DMS153 treated with DMSO at 0.1 percent for 48 hours (cell line): ENCODE measurements around the gene VANGL1.
A peak's percentile ranks its signal among the peaks of the same experiment; 100 is the strongest.

Experiments used
- DNase-seq: peaks from one replicate; lab custom pipeline; 2025; ENCODE audit not compliant: unreplicated experiment; lab: John Stamatoyannopoulos, UW

The VANGL1 gene

DNA sequence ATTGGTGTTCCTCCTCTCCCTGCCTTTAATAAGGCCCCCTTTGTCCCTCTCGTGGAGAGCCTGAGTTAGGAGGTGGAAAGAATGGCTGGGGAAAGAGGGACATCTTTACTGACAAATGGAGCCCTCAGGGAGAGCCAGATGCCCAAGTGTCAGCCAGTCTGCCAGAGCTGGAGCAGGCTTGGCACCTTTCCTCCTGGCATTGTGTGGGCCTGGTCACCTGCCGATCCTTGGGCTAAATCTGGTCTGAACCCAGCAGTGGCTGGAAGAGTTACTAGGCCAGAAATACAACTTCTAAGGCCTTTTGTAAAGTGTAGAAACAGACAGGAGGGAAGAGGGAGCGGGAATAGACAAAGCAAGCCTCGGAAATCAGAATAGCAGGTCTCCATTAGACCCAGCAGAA lies 24.9 kb downstream of the VANGL1 start:
- DNase-seq, result no peak

DNA sequence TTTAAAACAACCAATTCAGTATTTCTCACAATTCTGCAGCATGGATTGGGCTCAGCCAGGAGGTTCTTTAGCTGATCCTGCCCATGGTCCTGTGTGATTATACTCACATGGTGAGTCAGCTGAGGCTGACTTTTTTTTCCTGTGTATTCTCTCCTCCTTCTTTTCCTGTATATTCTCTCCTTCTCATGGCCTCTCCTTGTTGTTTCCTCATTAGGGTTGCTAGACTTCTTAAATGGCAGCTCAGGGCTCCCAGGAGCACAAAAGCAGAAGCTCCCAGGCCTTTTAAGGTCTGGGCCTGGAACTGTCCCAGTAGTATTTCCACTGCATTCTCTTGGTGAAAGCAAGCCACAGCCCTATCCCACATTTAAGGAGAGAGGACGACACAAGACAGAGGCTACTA lies 26.8 kb downstream of the VANGL1 start:
- no peak for DNase-seq

- no peak for DNase-seq
Measured at GRCh38 chr1:115669002-115669673, 27.4 kb downstream of the VANGL1 start.

GRCh38 chr1:115669886-115670285 lies 28.1 kb downstream of the VANGL1 start:
- DNase-seq, result no peak

- DNase-seq, result peak; percentile 88
Measured at GRCh38 chr1:115670476-115671175, 28.9 kb downstream of the VANGL1 start.

DNA sequence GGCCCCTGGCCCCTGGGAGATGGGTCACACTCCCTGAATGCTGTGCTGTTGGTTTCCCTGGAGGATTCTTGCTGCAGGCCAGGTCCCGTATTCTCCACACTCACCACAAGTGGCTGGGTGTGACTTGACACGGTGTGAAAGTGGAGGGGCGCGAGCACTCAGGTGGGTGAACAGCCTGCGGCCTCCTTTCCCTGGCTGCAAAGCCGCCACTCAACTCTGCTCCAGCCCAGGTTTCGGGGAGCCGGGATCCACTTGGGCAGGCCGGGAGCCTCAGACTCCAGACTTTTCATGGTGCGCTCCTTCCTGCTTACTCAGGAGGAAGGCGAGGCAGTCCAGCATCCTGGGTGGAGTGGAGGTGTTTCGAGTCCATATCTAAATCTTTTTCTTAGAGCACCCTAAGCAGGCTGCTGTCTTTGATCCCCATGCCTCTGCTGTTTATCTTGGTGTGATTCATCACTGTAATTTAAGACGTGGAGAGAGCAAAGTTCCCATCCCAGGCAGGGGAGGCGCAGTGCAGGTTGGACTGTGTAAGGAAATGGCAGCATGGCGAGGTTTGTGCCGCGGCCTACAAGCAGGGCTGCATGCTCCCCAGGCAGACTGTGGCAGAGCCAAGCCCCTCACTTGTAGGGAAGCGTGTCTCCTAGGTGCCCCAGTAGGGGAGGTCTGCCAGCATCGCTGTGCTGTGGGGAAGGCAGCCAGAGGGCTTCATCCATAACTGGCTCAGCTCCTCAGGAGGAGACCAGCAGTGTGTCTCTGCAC lies 29.6 kb downstream of the VANGL1 start:
- no peak for DNase-seq

- DNase-seq, result no peak
Measured at GRCh38 chr1:115672224-115673009, 30.6 kb downstream of the VANGL1 start.

- DNase-seq, result no peak
Measured at GRCh38 chr1:115676498-115677181, 34.9 kb downstream of the VANGL1 start.

GRCh38 chr1:115677182-115677555 lies 35.4 kb downstream of the VANGL1 start:
- no peak for DNase-seq

GRCh38 chr1:115677565-115677964 lies 35.8 kb downstream of the VANGL1 start:
- DNase-seq, result no peak

GRCh38 chr1:115678141-115678540 lies 36.4 kb downstream of the VANGL1 start:
- no peak for DNase-seq

DNA sequence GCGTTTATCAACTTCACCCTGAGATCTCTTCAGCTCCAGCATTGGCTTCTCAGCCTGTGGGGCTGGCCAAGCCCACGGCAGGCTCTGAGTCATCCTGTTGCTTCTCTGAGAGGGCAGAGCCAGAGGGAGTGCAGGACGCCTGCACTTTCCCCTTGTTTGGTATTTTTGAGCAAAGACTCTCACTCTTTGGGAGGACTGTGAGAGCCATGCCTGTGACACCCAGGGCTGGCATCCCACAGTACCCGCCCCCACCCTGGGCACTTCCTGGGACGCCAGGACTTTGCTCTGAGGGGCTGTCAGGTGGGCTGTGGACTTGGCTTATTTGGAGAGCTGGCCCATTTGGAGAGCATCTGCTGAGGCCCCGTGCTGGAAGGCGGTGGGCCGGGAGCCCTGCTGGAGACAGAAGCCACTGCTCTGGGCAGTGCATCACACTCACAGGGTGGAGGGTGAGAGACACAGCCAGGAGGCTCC lies 37.4 kb downstream of the VANGL1 start:
- DNase-seq, result no peak

DNA sequence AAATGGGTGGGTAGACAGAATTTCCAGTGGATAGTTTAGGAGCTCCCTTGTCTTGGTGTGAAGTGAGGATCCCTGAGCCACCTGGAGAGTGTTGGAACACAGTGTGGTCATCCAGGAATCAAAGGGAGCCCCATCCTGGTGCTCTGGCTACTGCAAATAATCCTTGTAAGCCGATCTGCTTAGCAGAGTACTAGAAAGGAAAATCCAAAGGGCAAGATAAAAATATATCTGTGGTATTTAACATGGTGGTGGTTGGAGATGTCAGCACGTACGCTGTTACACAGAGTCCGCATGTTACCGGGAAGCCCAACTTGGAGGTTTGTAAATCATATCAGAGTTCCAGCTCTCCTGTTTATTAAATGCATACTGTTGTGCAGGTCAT lies 39.0 kb downstream of the VANGL1 start:
- no peak for DNase-seq

- no peak for DNase-seq
Measured at GRCh38 chr1:115682792-115683191, 41.0 kb downstream of the VANGL1 start.

GRCh38 chr1:115685029-115685705 lies 43.4 kb downstream of the VANGL1 start:
- no peak for DNase-seq

DNA sequence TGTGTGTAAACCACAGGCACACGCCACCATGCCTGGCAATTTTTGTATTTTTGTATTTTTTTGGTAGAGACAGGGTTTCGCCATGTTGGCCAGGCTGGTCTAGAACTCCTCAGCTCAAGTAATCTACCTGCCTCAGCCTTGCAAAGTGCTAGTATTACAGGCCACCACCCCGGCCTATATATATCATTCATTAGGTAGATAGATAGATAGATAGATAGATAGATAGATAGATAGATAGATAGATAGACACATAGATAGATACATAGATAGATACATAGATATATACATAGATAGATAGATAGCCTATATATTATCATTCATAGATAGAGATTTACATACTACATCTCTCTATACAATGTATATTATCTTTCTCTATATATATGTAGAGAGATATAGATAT lies 46.0 kb downstream of the VANGL1 start:
- DNase-seq, result no peak

- DNase-seq, result no peak
Measured at GRCh38 chr1:115690972-115691371, 49.2 kb downstream of the VANGL1 start.

- DNase-seq, result no peak
Measured at GRCh38 chr1:115692224-115692623, 50.5 kb downstream of the VANGL1 start.

- no peak for DNase-seq
Measured at GRCh38 chr1:115694805-115695204, 53.0 kb downstream of the VANGL1 start.

GRCh38 chr1:115697619-115698018 lies 55.8 kb downstream of the VANGL1 start:
- no peak for DNase-seq
